SK-N-SH (cell line): ENCODE results near the gene FRMD4B. TPM values are rescaled to one million over a fixed set of nuclear protein-coding genes. Genes with fewer than 3 reads are reported as not detected.

Experiments
- CTCF ChIA-PET: fragments of 300-600, 350-600 bp; formaldehyde crosslinking; extraction: SDS; loops from one replicate; lab custom pipeline; 2021; lab: Yijun Ruan, JAX
- POLR2A ChIA-PET: fragments of 350-600 bp; sonication (Branson Sonifier 250); formaldehyde crosslinking; extraction: SDS; loops from one replicate; lab custom pipeline; 2020; ENCODE audit warnings: antibody characterized with exemption, inconsistent platforms; lab: Yijun Ruan, JAX
- DNase-seq: peaks from one replicate; pipeline ENCODE4 v3.0.0; 2012
- H2AFZ ChIP-seq: fragments of 200-600 bp; sonication (generic); 2 replicates; pipeline ENCODE4 v1.8.1; 2016; ENCODE audit warnings: antibody characterized with exemption, mild to moderate bottlenecking, low read depth
- H3F3A ChIP-seq: fragments of 200-600 bp; sonication (generic); replicated peaks from 2 replicates; pipeline ENCODE3; 2016; ENCODE audit warnings: antibody characterized with exemption, mild to moderate bottlenecking; ENCODE audit not compliant: insufficient read depth
- H3K27ac ChIP-seq, 2 experiments: fragments of 200-500 bp in 1 of 2; fragments of 200-600 bp in 1 of 2; sonication (Bioruptor generic) in 1 of 2; sonication (generic), shearing (Covaris generic) in 1 of 2; 2 replicates each; pipeline versions ENCODE4 v1.5.1 to v1.6.1; 2014 to 2016; ENCODE audit warnings: low read depth in 2 of 2, inconsistent platforms in 1 of 2, low read length in 1 of 2, mild to moderate bottlenecking in 1 of 2, mixed read lengths in 1 of 2
- H3K27me3 ChIP-seq: fragments of 200-600 bp; sonication (generic), shearing (Covaris generic); 2 replicates; pipeline ENCODE4 v1.6.1; 2016; ENCODE audit warnings: mixed run types; ENCODE audit not compliant: insufficient read depth
- H3K36me3 ChIP-seq, 2 experiments: fragments of 200-500 bp in 1 of 2; fragments of 200-600 bp in 1 of 2; sonication (Bioruptor generic) in 1 of 2; sonication (generic) in 1 of 2; replicated peaks in 1 of 2; 2 replicates each; pipeline versions ENCODE3 to v1.5.1; 2014 to 2016; ENCODE audit warnings: low read length in 1 of 2, mild to moderate bottlenecking in 1 of 2; ENCODE audit not compliant: insufficient read depth in 2 of 2, control insufficient read depth in 1 of 2
- H3K4me1 ChIP-seq, 2 experiments: fragments of 200-500 bp in 1 of 2; fragments of 200-600 bp in 1 of 2; sonication (Bioruptor generic) in 1 of 2; sonication (generic), shearing (Covaris generic) in 1 of 2; 2 replicates each; pipeline versions ENCODE4 v1.5.1 to v1.6.1; 2014 to 2016; ENCODE audit warnings: low read depth in 1 of 2, low read length in 1 of 2, mixed run types in 1 of 2; ENCODE audit not compliant: insufficient read depth in 2 of 2, control insufficient read depth in 1 of 2
- H3K4me2 ChIP-seq: fragments of 200-600 bp; sonication (generic), shearing (Covaris generic); 2 replicates; pipeline ENCODE4 v1.6.1; 2017; ENCODE audit warnings: mixed run types
- H3K4me3 ChIP-seq, 2 experiments: fragments of 200-500 bp in 1 of 2; fragments of 200-600 bp in 1 of 2; sonication (Bioruptor generic) in 1 of 2; sonication (generic), shearing (Covaris generic) in 1 of 2; 2 replicates each; pipeline versions ENCODE4 v1.5.1 to v1.8.1; 2014 to 2016; ENCODE audit warnings: low read depth in 2 of 2, inconsistent platforms in 1 of 2, low read length in 1 of 2, mild to moderate bottlenecking in 1 of 2, mixed read lengths in 1 of 2, moderate library complexity in 1 of 2
- H3K79me2 ChIP-seq: fragments of 200-600 bp; sonication (generic); 2 replicates; pipeline ENCODE4 v1.8.1; 2017; ENCODE audit warnings: mild to moderate bottlenecking; ENCODE audit not compliant: insufficient read depth
- H3K9ac ChIP-seq: fragments of 200-600 bp; sonication (generic); 2 replicates; pipeline ENCODE4 v1.6.1; 2017; ENCODE audit warnings: mixed run types
- H3K9me2 ChIP-seq: fragments of 200-600 bp; sonication (generic); 2 replicates; pipeline ENCODE4 v1.6.1; 2017; ENCODE audit warnings: mixed run types
- H3K9me3 ChIP-seq: fragments of 200-600 bp; sonication (generic); 2 replicates; pipeline ENCODE4 v1.6.1; 2017; ENCODE audit warnings: mixed run types, mild to moderate bottlenecking, moderate library complexity
- H4K20me1 ChIP-seq: fragments of 200-600 bp; sonication (generic); 2 replicates; pipeline ENCODE4 v1.6.1; 2017; ENCODE audit warnings: mild to moderate bottlenecking, mixed run types; ENCODE audit not compliant: insufficient read depth
- CHD2 ChIP-seq: fragments of 150-350 bp; IDR thresholded peaks from 2 replicates; pipeline ENCODE4 v1.6.1; 2018; ENCODE audit warnings: low read length; ENCODE audit not compliant: partially characterized antibody
- CTCF ChIP-seq: fragments of 200-600 bp; sonication (generic); IDR thresholded peaks from 2 replicates; pipeline ENCODE4 v1.6.1; 2017; ENCODE audit warnings: antibody characterized with exemption, mild to moderate bottlenecking, moderate library complexity
- ELF1 ChIP-seq: IDR thresholded peaks from 2 replicates; pipeline ENCODE4 v1.4.0; 2012
- EZH2phosphoT487 ChIP-seq: fragments of 200-600 bp; sonication (generic); IDR thresholded peaks from 2 replicates; pipeline ENCODE4 v1.6.1; 2017; ENCODE audit warnings: low read depth, mixed run types, mild to moderate bottlenecking, antibody characterized with exemption, moderate library complexity, borderline replicate concordance
- FOSL2 ChIP-seq: IDR thresholded peaks from 2 replicates; pipeline ENCODE4 v1.4.0; 2012; ENCODE audit warnings: low read depth, mild to moderate bottlenecking, moderate library complexity, borderline replicate concordance
- FOXM1 ChIP-seq: IDR thresholded peaks from 2 replicates; pipeline ENCODE4 v1.4.0; 2012; ENCODE audit warnings: low read depth, mild to moderate bottlenecking
- GABPA ChIP-seq: IDR thresholded peaks from 2 replicates; pipeline ENCODE4 v1.4.0; 2012; ENCODE audit warnings: low read depth, mild to moderate bottlenecking
- GATA2 ChIP-seq: sonication (generic); formaldehyde crosslinking; IDR thresholded peaks from 2 replicates; pipeline ENCODE4 v1.5.0; 2020; ENCODE audit warnings: mild to moderate bottlenecking, missing genetic modification reagents
- JUND ChIP-seq: IDR thresholded peaks from 2 replicates; pipeline ENCODE4 v1.4.0; 2012
- MEF2A ChIP-seq: IDR thresholded peaks from 2 replicates; pipeline ENCODE4 v1.4.0; 2012; ENCODE audit warnings: low read depth, borderline replicate concordance
- POLR2AphosphoS5 ChIP-seq: IDR thresholded peaks from 2 replicates; pipeline ENCODE4 v1.6.1; 2012; ENCODE audit warnings: low read depth, low read length
- TCF12 ChIP-seq: IDR thresholded peaks from 2 replicates; pipeline ENCODE4 v1.4.0; 2012
- YY1 ChIP-seq: IDR thresholded peaks from 2 replicates; pipeline ENCODE4 v1.4.0; 2012; ENCODE audit warnings: low read depth, mild to moderate bottlenecking
- WGBS: methylation state at CpG from one replicate; pipeline ENCODE4 v1.1.6; 2017; ENCODE audit warnings: low lambda C conversion rate; 5-methylcytosine and 5-hydroxymethylcytosine counted together
- polyA plus RNA-seq, 3 experiments: library from polyadenylated mRNA; depleted of rRNA; stranded (reverse); fragments of >200 nt; gene quantifications; 2 replicates each; pipeline ENCODE4 v1.2.3, GENCODE V29; 2012
- TF ChIP-seq, protein P1 (sequence below): IDR thresholded peaks from 2 replicates; pipeline ENCODE4 v1.4.0; 2012; ENCODE audit warnings: low read depth
- TF ChIP-seq, protein P2 (sequence below): IDR thresholded peaks from 2 replicates; pipeline ENCODE4; 2012
- TF ChIP-seq, protein P3 (sequence below): IDR thresholded peaks from 2 replicates; pipeline ENCODE4 v1.6.1; 2012; ENCODE audit warnings: mild to moderate bottlenecking, low read depth, low read length, moderate library complexity

FRMD4B gene
- polyA plus RNA-seq, 1 of the 3 experiments (the other 2 are of a cell fraction), result 0.53 TPM

DNA sequence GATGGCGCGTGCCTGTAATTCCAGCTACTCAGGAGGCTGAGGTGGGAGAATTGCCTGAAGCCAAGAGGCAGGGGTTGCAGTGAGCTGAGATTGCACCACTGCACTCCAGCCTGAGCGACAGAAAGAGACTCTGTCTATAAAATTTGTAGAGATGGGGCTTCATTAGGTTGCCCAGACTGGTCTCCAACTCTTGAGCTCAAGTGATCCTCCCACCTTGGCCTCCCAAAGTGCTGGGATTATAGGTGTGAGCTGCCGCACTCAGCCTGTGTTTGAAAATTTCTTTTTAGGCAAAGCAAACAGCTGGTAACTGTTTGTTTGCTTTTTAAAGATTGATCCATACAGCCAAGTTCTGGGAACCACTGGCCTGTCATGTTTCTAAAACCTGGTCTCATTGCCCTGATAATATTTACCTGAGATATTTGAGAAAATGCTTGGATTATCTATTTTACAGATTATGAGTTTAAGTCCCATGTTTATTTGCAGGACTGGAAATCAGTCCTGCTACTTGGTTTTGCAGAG is 199.3 kb downstream of the FRMD4B start:
- no peaks in the 10 kb centered on the region for H3K9me3 ChIP-seq
- no peaks in the 10 kb centered on the region for H3K9me2 ChIP-seq
- no peak overlapping the region for H3K4me2 ChIP-seq
- no peak overlapping the region for H2AFZ ChIP-seq
- H3K27me3 ChIP-seq, result no peaks in the 10 kb centered on the region
- ChIA-PET CTCF (interaction anchor here (1.8 kb wide), 1 partner anchor 25 kb away, joined by 5 read pairs; no protein-coding TSS in a partner anchor), POLR2A (no interaction called here)
- H3K9ac ChIP-seq, result no peak overlapping the region
- TF ChIP-seq POLR2AphosphoS5 (no peak), EZH2phosphoT487 (no peak), MEF2A (no peak), GATA2 (CRISPR knock-in tag) (no peak), CHD2 (no peak), YY1 (no peak), GABPA (no peak), ELF1 (no peak)
- TF ChIP-seq, protein P1, sequence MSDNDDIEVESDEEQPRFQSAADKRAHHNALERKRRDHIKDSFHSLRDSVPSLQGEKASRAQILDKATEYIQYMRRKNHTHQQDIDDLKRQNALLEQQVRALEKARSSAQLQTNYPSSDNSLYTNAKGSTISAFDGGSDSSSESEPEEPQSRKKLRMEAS, result no peak
- TF ChIP-seq, protein P2, sequence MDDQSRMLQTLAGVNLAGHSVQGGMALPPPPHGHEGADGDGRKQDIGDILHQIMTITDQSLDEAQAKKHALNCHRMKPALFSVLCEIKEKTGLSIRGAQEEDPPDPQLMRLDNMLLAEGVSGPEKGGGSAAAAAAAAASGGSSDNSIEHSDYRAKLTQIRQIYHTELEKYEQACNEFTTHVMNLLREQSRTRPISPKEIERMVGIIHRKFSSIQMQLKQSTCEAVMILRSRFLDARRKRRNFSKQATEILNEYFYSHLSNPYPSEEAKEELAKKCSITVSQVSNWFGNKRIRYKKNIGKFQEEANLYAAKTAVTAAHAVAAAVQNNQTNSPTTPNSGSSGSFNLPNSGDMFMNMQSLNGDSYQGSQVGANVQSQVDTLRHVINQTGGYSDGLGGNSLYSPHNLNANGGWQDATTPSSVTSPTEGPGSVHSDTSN, result no peak
- no peak overlapping the region for H3K27ac ChIP-seq
- H3K79me2 ChIP-seq, result no peaks in the 10 kb centered on the region
- H3K4me3 ChIP-seq, result no peak overlapping the region
- no peaks in the 10 kb centered on the region for H4K20me1 ChIP-seq
- H3K36me3 ChIP-seq, result peaks cover 0 to 10% of the 10 kb centered on the region in 2 experiments
- 95% methylated on average over 4 of the region's 4 CpGs for WGBS
- H3F3A ChIP-seq, result peaks cover 28% of the 10 kb centered on the region
- H3K4me1 ChIP-seq, result peaks cover 0 to 13% of the 10 kb centered on the region in 2 experiments; a peak in 1 of 4 replicates
- no peak for DNase-seq

DNA sequence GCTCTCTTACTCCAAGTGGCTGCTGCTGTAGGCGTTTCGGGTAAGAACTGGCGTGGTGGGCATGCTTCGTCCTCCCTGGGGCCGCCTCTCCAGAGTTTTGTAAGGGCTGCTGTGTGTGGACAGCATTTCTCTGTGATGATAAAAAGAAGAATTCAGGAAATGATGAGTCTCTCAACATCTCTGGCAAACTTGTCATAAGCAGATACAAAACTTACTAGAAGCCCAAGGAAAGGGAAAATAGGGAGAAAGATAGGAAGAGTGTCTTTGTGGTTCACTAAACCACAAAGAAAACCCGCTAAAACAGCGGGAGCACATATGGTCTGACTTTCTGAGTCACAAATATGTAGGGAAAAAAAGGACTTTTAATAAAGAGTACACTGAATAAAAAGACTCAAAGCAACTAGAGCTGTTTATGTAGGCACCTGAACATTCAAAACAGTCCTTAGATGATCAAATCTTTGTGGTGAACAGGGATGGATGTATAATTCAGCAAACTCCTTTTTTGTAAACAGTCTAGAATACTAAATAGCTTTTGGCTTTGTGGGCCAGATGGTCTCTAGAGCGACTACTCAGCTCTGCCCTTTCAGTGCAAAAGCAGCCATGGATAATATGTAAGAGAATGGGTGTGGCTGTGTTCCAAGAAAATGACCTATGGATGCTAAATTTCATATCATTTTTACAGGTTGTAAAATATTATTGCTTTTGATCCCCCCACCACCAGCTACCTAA is 203.1 kb downstream of the FRMD4B start:
- peak overlapping the region; percentile 62 for H3K9ac ChIP-seq
- H3K79me2 ChIP-seq, result no peaks in the 10 kb centered on the region
- peak overlapping the region in 1 of 2 experiments; percentile 88; a peak in 2 of 4 replicates for H3K27ac ChIP-seq
- H3K36me3 ChIP-seq, result peaks cover 0 to 11% of the 10 kb centered on the region in 2 experiments
- H3K9me2 ChIP-seq, result no peaks in the 10 kb centered on the region
- no peaks in the 10 kb centered on the region for H4K20me1 ChIP-seq
- H3F3A ChIP-seq, result peaks cover 31% of the 10 kb centered on the region
- DNase-seq, result no peak
- H3K4me2 ChIP-seq, result peak overlapping the region; percentile 61
- TF ChIP-seq, protein P2, result peak; percentile 61
- TF ChIP-seq, protein P3, sequence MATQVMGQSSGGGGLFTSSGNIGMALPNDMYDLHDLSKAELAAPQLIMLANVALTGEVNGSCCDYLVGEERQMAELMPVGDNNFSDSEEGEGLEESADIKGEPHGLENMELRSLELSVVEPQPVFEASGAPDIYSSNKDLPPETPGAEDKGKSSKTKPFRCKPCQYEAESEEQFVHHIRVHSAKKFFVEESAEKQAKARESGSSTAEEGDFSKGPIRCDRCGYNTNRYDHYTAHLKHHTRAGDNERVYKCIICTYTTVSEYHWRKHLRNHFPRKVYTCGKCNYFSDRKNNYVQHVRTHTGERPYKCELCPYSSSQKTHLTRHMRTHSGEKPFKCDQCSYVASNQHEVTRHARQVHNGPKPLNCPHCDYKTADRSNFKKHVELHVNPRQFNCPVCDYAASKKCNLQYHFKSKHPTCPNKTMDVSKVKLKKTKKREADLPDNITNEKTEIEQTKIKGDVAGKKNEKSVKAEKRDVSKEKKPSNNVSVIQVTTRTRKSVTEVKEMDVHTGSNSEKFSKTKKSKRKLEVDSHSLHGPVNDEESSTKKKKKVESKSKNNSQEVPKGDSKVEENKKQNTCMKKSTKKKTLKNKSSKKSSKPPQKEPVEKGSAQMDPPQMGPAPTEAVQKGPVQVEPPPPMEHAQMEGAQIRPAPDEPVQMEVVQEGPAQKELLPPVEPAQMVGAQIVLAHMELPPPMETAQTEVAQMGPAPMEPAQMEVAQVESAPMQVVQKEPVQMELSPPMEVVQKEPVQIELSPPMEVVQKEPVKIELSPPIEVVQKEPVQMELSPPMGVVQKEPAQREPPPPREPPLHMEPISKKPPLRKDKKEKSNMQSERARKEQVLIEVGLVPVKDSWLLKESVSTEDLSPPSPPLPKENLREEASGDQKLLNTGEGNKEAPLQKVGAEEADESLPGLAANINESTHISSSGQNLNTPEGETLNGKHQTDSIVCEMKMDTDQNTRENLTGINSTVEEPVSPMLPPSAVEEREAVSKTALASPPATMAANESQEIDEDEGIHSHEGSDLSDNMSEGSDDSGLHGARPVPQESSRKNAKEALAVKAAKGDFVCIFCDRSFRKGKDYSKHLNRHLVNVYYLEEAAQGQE, result no peak
- TF ChIP-seq MEF2A (no peak), JUND (peak; percentile 65), FOSL2 (peak; percentile 73), ELF1 (no peak), FOXM1 (no peak), TCF12 (peak; percentile 92), CTCF (no peak)
- ChIA-PET CTCF (interaction anchor here (0.8 to 4.2 kb wide), 3 partner anchors 12 to 123 kb away, joined by 4 to 20 read pairs (median 4); no protein-coding TSS in a partner anchor), POLR2A (no interaction called here)
- no peaks in the 10 kb centered on the region for H3K9me3 ChIP-seq
- WGBS, result 14% methylated on average over 8 of the region's 8 CpGs
- H2AFZ ChIP-seq, result peak overlapping the region; percentile 77
- peak overlapping the region in 1 of 2 experiments; percentile 43; a peak in 2 of 4 replicates for H3K4me3 ChIP-seq
- peaks cover 0 to 17% of the 10 kb centered on the region in 2 experiments; a peak in 1 of 4 replicates for H3K4me1 ChIP-seq
- no peaks in the 10 kb centered on the region for H3K27me3 ChIP-seq
